ENCODE results near the gene SLC8A3.

The SLC8A3 gene

GRCh38 chr14:70173569-70173968, 15.2 kb downstream of the SLC8A3 start:
- no peak for DNase-seq

GRCh38 chr14:70171726-70172125, 17.0 kb downstream of the SLC8A3 start:
- DNase-seq: peak; percentile 58 to 65 (median 60)

GRCh38 chr14:70170976-70171375, 17.8 kb downstream of the SLC8A3 start:
- no peak for DNase-seq

- no peak for DNase-seq
These were observed 20.3 kb downstream of the SLC8A3 start for GRCh38 chr14:70168406-70168805.

GRCh38 chr14:70166530-70167203, 22.1 kb downstream of the SLC8A3 start:
- DNase-seq: no peak

- no peak for DNase-seq
These were observed 26.4 kb downstream of the SLC8A3 start for GRCh38 chr14:70162358-70162757.

GRCh38 chr14:70156592-70156991, 32.2 kb downstream of the SLC8A3 start:
- no peak for DNase-seq

GRCh38 chr14:70152704-70153103, 36.0 kb downstream of the SLC8A3 start:
- no peak for DNase-seq

GRCh38 chr14:70152081-70152480, 36.7 kb downstream of the SLC8A3 start:
- DNase-seq: no peak

GRCh38 chr14:70149596-70150165, 39.1 kb downstream of the SLC8A3 start:
- peak in 1 of 3 donors; percentile 3 for DNase-seq

- peak; percentile 55 to 58 (median 57) for DNase-seq
These were observed 39.7 kb downstream of the SLC8A3 start for GRCh38 chr14:70148911-70149595.

GRCh38 chr14:70148351-70148750, 40.4 kb downstream of the SLC8A3 start:
- DNase-seq: no peak

GRCh38 chr14:70144046-70144445, 44.7 kb downstream of the SLC8A3 start:
- peak; percentile 21 to 64 (median 64) for DNase-seq

- no peak for DNase-seq
These were observed 45.4 kb downstream of the SLC8A3 start for GRCh38 chr14:70143306-70143705.

GRCh38 chr14:70140614-70141013, 48.1 kb downstream of the SLC8A3 start:
- DNase-seq: no peak

GRCh38 chr14:70139384-70139783, 49.4 kb downstream of the SLC8A3 start:
- DNase-seq: no peak

GRCh38 chr14:70137788-70138187, 51.0 kb downstream of the SLC8A3 start:
- DNase-seq: no peak

GRCh38 chr14:70133461-70133860, 55.3 kb downstream of the SLC8A3 start:
- no peak for DNase-seq

- DNase-seq: no peak
These were observed 58.3 kb downstream of the SLC8A3 start for GRCh38 chr14:70130482-70130881.

GRCh38 chr14:70127186-70127585, 61.6 kb downstream of the SLC8A3 start:
- no peak for DNase-seq

- no peak for DNase-seq
These were observed 65.0 kb downstream of the SLC8A3 start for GRCh38 chr14:70123796-70124195.

GRCh38 chr14:70121521-70121920, 67.2 kb downstream of the SLC8A3 start:
- no peak for DNase-seq

GRCh38 chr14:70118064-70118463, 70.7 kb downstream of the SLC8A3 start:
- no peak for DNase-seq

GRCh38 chr14:70116278-70116677, 72.5 kb downstream of the SLC8A3 start:
- DNase-seq: no peak
